HG03521 (cell line): ENCODE results near the gene UROS.

Source experiments
- ATAC-seq: cut with Tn5 transposase; IDR thresholded peaks from one replicate; pipeline ENCODE4 v1.9.1; 2021; ENCODE audit warnings: mild to moderate bottlenecking, moderate library complexity; ENCODE audit not compliant: unreplicated experiment

Gene UROS

GRCh38 chr10:125822878-125823662 is at the start of gene UROS, which contains the start of gene BCCIP:
Gene UROS (minus strand): TSS chr10:125823258. CDS start chr10:125816499, 6,759 bp downstream.
Gene BCCIP (plus strand): TSS chr10:125823546. CDS start chr10:125823558, 12 bp downstream.
- ATAC-seq: peak; percentile 72

DNA sequence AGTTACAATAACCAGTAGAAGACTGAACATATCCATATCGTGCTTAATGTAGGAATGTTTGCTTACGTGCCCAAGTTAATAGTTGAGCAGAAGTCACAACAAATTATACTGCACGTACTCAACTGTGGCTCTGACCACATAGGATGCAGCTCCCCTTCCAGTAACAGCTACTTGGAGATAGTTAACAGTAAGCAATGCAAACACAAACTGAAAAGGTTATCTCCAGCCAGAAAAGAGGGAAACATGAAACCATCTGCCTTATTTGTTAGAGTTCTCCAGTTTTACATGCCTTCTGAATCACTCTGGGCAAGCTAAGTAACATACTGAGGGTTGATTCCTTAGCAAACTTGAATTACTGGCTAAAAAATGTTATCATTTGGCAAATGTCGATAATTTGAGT is 48.3 kb upstream of the UROS start:
- ATAC-seq: no peak

DNA sequence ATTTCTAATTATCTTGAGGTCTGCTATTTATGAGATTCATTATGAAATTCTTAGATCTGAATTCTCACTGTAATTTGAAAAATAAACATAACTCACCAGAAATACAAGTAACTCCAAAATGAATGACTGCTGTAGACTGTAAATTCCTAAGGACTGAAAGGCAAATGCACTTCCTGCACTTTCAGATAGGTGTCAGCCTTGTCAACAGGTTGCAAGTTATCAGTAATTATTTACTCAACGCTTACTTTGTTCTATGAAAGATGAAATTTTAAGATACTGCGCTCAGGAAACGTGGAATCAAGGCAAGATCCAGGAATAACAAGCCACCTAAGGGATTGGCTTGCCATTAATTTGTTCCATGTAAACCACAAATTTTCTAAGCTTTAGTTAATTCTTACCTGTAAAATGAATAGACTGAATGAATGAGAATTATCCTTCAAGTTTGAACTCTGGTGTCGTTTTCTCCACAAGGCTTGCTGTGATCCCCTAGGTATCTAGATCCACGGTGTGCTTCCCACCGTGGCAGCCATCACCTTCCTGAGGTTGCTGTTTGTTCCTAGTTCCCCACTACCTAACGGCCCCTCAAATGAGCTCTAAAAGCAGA is 45.4 kb upstream of the UROS start:
- peak; percentile 50 for ATAC-seq

- no peak for ATAC-seq
Observed at GRCh38 chr10:125866421-125867029, 43.5 kb upstream of the UROS start.

GRCh38 chr10:125865120-125865519 is 42.1 kb upstream of the UROS start:
- no peak for ATAC-seq

- ATAC-seq: no peak
Observed at GRCh38 chr10:125859128-125859817, 36.2 kb upstream of the UROS start.

- no peak for ATAC-seq
Observed at GRCh38 chr10:125857185-125857760, 34.2 kb upstream of the UROS start.

DNA sequence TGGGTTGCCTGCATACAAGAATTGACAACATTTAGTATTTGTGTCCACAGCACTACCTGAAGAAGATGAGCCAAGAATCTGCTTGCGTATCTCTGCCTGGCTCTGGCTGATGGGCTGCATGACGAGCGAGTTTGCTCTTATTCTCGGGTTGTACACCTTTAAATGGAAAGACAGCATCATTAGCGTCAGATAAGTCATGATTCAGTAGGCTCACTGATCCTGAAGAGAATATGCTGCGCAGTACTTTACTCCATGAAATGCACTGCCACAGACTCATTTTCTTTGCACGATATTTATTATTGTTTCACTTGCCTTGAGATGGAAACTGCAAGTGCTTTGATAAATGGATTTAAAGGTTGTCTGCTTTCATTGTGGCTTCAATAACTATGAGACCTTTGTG is 29.4 kb upstream of the UROS start:
- ATAC-seq: no peak

DNA sequence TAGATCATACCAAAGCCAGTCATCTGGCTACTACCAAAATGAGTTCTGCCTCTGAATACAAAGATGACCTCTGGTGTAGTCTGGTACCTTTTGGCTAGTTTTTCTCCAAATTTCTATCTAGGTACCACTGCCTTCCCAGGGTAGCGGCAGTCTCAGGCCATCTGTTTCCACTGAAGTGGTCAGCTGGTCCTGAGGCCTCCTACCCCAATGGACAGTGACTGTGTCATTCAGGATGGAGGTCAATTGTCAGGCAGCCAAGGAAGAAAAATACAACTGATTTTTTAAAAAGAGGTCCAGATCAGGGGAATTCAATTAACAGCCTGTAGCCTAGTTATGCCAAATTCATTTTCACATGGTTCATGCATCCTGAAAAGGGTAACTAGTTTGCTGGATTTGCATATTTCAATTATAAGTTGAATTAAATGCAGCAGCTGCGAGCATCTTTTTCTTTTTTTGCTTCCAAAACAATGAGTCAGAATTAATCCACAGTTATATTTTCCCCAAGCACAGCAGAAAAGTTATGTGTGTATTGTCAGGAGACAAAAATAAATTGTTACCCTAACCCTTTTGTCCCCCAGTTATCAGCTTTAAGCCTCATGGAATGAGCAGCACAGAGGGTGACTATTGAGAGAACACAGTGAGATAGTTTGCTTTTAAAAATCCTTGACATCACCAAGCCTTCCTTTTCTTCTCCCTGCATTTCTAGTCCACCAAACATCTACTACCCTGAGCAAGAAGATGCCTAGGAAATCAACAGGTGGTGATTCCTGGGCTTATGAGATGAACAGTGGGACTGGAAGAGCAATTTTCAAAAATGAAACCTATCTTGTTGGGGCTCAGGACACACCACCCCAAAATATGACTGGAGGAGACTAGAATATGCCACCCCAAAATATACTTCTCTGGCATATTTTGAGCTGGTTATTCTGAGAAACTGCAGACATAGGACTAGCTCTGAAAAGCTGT is 28.0 kb upstream of the UROS start:
- no peak for ATAC-seq

DNA sequence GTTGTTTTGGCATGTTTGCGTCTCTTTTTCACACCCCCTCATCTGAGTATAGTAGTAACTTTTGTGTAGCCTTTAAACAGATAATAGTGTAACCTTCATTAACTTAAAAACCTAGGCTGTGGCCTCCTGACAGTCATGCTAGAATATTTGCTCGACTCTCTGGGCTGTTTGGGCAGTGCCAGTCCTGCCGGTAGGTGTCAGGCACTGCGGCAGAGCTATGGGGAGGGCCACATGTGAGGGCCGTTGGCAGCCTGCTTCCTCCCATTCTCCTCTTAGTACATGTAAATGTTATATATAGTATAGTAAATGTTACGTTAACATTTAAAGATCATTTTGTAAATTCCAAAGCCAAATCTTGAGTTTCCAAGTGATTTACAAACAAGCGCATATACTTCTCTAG is 26.4 kb upstream of the UROS start:
- ATAC-seq: no peak

DNA sequence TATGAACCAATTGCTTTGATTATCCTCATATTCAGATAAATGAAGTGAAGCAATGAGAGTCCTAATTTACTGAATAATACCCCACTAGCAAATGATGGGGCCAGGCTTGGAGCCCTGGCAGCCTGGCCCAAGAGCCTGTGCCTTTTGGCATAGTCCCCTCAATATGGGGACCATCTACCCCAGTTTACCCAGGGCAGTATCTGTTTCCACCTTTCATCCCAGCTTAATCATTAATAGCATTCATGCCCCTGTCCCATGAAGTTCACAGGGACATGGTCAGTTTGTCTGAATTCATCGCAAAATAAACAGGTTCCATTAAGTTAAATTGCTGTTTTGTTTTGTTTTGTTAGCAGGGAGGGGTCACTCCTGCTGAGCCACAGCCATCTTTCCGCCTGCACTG is 25.8 kb upstream of the UROS start:
- ATAC-seq: no peak

- ATAC-seq: no peak
Observed at GRCh38 chr10:125848371-125848770, 25.3 kb upstream of the UROS start.

DNA sequence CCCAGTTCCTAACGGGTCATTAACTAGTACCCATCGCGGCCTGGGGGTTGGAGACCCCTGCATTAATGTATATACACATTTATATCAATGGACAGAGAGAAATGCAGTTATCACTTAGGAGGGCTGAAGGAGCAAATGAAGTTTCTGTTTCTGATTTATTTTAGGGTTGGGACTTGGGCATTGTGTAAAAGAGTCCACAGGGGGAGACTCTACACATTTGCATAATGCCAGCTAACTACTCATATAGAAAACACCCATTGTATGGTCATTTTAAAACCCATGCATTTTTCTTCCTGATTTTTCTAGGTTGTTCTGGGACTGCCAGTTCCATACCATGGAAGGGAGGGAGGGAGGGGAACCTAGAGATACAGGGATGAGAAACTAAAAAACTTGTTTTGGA is 23.8 kb upstream of the UROS start:
- no peak for ATAC-seq

DNA sequence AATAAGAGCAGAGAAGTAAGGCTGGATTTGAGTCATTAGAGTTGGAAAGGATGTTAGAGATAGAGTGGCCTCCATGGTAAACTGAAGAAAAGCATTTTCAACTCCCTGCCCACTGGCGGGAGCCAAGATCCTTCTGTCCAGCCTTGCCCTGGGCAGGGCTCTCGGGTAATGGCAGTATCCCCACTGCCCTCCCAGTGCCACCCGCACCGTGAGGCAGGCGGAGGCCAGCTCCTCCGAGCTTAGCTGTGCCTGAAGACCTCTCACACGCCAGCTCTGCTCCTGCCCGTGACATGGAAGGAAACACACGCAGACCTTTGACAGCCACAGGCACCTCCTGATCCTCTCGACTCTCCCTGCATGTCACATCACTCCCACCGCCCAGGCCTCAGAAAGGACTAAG is 22.6 kb upstream of the UROS start:
- ATAC-seq: no peak

DNA sequence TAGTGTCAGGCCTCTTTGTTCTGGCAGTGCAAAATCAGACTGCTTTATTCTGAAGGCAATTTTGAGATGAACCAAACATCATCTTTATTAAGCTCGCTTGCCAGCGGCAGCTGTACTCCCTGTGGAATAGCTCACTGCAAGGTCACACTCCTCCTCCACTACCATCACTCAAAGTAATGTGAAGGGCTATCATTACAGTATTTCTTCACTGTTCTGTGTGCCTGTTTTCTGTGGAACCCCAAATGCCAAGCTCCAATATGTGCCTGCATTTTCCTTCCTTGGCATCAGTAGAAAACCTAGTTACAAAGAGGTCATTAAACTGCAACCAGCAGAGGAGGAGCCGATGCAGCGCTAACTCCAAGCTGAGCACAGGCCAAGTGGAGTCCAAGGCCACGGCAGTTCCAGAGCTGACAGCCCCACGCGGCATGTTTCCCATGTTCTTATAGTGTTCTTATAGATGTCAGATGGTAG is 21.7 kb upstream of the UROS start:
- ATAC-seq: no peak

DNA sequence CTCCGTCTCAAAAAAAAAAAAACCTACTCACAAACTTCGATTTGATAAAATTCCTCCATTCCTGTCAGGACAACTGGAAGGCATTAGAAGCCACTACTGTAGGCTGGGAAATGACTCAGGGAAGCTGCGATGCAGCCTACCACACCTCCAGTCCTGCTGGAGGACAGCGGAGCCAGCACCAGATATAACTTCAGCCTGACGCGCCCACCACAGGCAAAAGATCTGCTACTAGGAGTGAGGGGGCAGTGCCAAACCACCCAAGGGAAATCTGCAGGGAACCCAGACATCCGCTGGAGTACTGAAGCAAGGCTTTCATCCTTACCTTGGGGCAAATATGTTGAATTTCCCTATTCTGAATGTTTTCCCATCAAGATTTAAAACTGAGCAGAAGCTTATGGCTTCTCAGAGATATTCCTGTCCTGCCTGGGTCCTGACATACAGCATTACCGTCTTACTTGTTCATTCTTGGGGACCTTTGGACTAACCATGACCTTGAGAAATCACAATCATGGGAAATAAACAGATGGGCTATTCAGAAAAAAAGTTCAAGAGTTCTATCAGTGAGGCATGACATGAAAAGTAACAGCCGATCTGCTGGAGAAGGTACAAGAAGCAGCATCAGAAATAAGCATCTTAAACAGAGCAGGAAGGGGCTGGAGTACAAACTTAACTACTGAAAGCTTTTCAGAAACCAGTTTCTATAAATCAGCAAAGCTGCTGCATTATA is 20.7 kb upstream of the UROS start:
- ATAC-seq: no peak

DNA sequence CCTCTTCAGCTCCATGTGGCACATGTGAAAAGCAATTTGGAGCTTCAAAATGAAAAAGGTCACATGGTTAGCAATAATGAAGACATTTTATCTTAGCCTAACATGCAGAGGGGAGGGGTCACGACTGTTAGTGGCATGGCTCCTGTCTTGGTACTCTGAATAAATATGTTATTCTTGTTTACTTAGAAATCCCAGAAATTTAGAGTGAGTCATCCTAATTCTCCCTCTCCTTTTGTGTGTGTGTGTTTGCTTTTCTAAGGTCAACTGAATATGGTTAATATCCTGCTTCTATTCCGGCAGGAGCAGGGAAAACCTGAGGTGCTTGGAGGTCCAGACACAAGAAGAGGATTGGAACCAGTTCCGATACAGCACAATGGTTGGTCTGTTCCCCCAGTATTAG is 17.9 kb upstream of the UROS start:
- no peak for ATAC-seq

- ATAC-seq: no peak
Observed at GRCh38 chr10:125840406-125840805, 17.3 kb upstream of the UROS start.
